ENCODE results near the gene COX19. TPM values are rescaled to one million over a fixed set of nuclear protein-coding genes. Genes with fewer than 3 reads are reported as not detected.

The COX19 gene
- total RNA-seq, 6 experiments from 2014 or later: 5.6 to 7.6 (median 6.5) TPM

DNA sequence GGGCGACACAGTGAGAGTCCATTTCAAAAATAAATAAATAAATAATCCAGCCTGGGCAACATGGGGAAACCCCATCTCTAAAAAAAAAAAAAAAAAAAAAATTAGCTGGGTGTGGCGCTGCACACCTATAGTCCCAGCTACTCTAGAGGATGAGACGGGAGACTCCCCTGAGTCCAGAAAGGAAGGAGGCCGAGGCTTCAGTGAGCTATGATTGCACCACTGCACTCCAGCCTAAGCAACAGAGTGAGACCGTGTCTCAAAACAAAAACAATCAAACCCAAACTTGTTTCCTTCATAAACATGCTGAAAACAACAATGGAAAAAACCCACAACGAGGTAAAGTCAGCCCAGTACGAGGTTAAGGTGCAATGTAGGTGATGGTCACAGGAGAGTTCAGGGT is 1.2 kb downstream of the COX19 start:
- Mint-ChIP-seq H3K36me3 (ENCODE audit: low read depth) (peaks cover 10% of the 10 kb centered on the region), H3K4me3 (peak overlapping the region; percentile 96), H3K27me3 (ENCODE audit: insufficient read depth) (peaks cover 4% of the 10 kb centered on the region; the same call in 1 of the 2 replicates), H3K9me3 (no peaks in the 10 kb centered on the region), H3K27ac (peak overlapping the region; percentile 85), H3K4me1 (ENCODE audit: low read depth) (peaks cover 5% of the 10 kb centered on the region)
- DNase-seq: no peak
- TF ChIP-seq, protein P1, sequence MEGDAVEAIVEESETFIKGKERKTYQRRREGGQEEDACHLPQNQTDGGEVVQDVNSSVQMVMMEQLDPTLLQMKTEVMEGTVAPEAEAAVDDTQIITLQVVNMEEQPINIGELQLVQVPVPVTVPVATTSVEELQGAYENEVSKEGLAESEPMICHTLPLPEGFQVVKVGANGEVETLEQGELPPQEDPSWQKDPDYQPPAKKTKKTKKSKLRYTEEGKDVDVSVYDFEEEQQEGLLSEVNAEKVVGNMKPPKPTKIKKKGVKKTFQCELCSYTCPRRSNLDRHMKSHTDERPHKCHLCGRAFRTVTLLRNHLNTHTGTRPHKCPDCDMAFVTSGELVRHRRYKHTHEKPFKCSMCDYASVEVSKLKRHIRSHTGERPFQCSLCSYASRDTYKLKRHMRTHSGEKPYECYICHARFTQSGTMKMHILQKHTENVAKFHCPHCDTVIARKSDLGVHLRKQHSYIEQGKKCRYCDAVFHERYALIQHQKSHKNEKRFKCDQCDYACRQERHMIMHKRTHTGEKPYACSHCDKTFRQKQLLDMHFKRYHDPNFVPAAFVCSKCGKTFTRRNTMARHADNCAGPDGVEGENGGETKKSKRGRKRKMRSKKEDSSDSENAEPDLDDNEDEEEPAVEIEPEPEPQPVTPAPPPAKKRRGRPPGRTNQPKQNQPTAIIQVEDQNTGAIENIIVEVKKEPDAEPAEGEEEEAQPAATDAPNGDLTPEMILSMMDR (IDR thresholded peaks at IDR 0.05): no peak

DNA sequence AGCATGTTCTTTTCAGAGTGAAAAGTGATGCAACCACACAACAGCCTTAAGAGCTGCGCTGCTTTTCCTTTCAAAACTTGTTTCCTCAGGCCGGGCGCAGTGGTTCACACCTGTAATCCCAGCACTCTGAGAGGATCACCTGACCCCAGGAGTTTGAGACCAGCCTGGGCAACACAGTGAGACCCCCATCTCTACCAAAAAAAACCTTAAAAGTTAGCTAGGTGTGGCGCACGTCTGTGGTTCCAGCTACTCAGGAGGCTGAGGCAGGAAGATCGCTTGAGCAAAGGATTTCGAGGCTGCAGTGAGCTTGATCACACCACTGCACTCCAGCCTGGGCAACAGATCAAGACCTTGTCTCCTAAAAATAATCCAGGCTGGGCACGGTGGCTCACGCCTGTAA is 2.0 kb downstream of the COX19 start:
- Mint-ChIP-seq H3K4me3 (peak overlapping the region; percentile 34; the same call in 1 of the 2 replicates), H3K27ac (no peak overlapping the region)

DNA sequence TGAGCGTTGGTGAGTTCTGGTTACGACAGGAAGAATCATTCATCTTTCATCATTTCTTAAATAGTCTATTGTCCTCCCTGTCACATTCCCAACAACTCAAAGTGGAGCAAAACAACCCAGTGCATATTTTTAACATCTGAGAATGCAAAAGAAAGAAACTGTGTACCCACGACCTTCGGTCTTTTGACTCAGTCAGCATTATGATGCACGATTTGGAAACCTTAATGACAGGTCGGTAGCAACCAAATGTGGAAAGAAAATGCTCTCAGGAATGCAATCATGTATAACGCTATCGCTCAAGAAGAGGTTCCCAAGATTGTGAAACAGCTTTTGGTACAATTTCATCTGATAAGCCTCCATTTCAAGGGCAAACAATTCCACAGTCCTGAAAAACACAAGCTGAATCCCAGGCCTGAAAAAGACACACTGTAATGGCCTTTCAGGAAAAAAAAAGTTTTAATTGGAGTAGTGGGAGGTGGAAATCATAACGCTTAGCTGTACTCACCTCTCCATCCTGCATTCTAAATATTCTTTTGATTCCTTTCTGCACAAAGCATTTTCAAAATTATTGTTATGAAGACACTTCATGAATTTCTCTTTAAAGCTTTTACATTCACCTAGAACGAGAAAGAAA is 2.6 kb downstream of the COX19 start:
- TF ChIP-seq, protein P1 (IDR thresholded peaks at IDR 0.05): no peak
- no peak overlapping the region for H3K27ac Mint-ChIP-seq
- no peaks in the 10 kb centered on the region for H3K9me3 Mint-ChIP-seq
- peaks cover 19% of the 10 kb centered on the region for H3K36me3 Mint-ChIP-seq (ENCODE audit: low read depth)
- peaks cover 5% of the 10 kb centered on the region for H3K4me1 Mint-ChIP-seq (ENCODE audit: low read depth)
- peaks cover under 1% of the 10 kb centered on the region; the same call in 1 of the 2 replicates for H3K27me3 Mint-ChIP-seq (ENCODE audit: insufficient read depth)
- DNase-seq: no peak
- no peak overlapping the region for H3K4me3 Mint-ChIP-seq

More for the DNA sequence above, 2.0 kb downstream of the COX19 start:
- Mint-ChIP-seq H3K4me1 (ENCODE audit: low read depth) (peaks cover 5% of the 10 kb centered on the region), H3K27me3 (ENCODE audit: insufficient read depth) (peaks cover 2% of the 10 kb centered on the region; the same call in 1 of the 2 replicates), H3K36me3 (ENCODE audit: low read depth) (peaks cover 16% of the 10 kb centered on the region), H3K9me3 (no peaks in the 10 kb centered on the region)
- TF ChIP-seq, protein P1 (IDR thresholded peaks at IDR 0.05): no peak
- DNase-seq: no peak

DNA sequence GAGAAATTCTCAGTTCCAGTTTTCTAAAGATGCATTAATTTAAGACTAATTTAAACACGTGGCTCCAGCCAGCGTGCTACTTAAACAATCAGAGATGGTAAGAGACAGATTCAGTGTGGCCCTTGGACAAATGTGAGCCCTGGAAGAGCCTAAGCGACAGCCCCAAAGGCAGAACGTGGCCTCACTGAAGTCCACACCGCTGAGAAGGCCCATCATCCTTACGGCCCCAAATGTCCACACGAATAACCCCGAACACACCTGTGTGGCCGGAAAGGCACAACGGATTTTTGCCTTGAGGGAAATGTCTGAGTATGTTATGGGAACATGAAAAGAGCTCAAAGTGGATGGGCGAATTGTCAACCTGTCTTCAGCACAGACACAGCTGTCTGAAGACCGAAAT is 3.2 kb downstream of the COX19 start:
- Mint-ChIP-seq H3K4me3 (no peak overlapping the region), H3K27me3 (ENCODE audit: insufficient read depth) (no peaks in the 10 kb centered on the region), H3K4me1 (ENCODE audit: low read depth) (peaks cover 5% of the 10 kb centered on the region), H3K36me3 (ENCODE audit: low read depth) (peaks cover 25% of the 10 kb centered on the region), H3K27ac (no peak overlapping the region), H3K9me3 (no peaks in the 10 kb centered on the region)
- TF ChIP-seq, protein P1 (IDR thresholded peaks at IDR 0.05): no peak
- no peak for DNase-seq

DNA sequence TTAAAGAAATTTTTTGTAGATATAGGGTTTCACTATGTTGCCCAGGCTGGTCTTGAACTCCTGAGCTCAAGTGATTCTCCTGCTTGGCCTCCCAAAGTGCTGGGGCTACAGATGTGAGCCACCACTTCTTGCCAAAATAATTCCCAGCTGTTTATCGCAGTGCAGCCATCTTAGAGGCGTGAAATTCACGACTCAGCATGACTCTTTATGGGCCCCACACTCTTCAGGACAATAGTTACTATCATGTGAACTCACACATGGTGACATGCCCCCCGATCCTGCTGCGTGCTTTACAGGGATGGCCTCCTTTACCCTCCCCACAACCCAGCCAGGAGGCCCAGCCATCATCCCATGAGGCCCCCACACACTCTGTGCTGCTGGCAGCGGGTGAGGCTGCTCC is 4.6 kb downstream of the COX19 start:
- Mint-ChIP-seq H3K9me3 (no peaks in the 10 kb centered on the region), H3K4me3 (no peak overlapping the region), H3K36me3 (ENCODE audit: low read depth) (peaks cover 25% of the 10 kb centered on the region), H3K27me3 (ENCODE audit: insufficient read depth) (no peaks in the 10 kb centered on the region), H3K4me1 (ENCODE audit: low read depth) (peaks cover 5% of the 10 kb centered on the region), H3K27ac (peak overlapping the region; percentile 45; the same call in 1 of the 2 replicates)
- TF ChIP-seq, protein P1 (IDR thresholded peaks at IDR 0.05): no peak
- DNase-seq: no peak
